Epidermal melanocyte (primary cell): Measurements from ENCODE around the gene UCN.
A peak's percentile ranks its signal among the peaks of the same experiment; 100 is the strongest.
"Not testable (repeated sequence)": the region's sequence is repeated elsewhere in the genome, so short reads cannot be mapped to it uniquely, and the experiment has no call there.

Experiments
- DNase-seq: peaks from one replicate; pipeline ENCODE4 v3.0.0; 2011; ENCODE audit warnings: low spot score; ENCODE audit not compliant: insufficient read length

Gene UCN

DNA sequence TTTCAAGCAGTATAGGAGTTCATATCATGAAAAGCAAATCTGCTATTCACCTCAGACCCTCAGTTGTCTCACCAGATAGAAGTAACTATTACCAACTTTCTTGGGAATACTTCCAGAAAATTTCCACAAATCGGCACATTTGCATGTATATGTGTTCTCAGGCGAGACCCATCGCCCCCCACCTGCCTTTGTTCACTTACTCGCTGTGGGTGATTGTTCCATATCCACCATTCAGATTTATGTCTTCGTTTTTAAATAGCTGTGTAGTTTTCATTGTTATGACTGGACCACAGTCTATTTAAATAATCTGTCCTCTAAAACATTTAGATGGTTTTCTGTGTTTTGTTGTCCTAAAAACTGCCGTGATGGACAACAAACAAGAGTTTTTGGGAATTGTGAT is 22.8 kb downstream of the UCN start:
- no peak for DNase-seq

DNA sequence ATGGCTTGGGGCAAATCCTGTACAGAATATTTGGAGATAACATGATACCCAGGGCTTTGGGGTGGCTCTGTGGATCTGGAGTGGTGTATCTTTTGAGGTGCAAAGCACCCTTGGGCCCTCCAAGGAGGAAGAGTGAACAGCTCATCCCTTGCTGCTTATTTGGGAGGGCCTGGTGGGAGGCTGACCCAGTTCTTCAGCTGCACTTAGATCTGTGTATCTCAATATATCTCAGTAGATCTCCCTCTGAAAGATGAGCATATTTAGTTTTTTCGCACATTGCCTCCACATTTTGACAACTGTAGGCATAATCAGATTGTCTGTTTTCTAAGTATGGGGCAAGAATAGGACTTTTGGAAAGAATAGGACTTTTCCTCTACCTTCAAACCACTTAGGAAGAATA is 23.2 kb downstream of the UCN start:
- DNase-seq, result no peak

DNA sequence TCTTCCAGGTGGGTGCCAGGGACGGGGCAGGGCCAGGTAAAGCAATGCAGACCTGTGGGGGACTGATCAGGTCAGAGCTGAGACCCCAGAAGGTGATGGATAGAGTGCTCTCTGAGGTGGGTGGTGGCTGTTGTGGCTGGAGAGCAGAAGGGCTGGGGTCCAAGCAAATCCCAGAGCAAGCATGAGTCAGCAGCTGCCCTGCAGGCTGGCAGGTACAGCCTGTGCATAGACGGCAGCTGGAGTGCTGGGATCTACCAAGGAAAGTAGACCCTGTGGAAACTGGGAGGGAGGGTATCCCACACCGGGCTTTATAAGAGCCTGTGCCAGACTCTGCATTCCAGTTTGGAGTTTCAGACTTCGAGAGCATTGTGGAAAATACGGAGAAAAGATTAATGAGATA is 25.4 kb downstream of the UCN start:
- no peak for DNase-seq

DNA sequence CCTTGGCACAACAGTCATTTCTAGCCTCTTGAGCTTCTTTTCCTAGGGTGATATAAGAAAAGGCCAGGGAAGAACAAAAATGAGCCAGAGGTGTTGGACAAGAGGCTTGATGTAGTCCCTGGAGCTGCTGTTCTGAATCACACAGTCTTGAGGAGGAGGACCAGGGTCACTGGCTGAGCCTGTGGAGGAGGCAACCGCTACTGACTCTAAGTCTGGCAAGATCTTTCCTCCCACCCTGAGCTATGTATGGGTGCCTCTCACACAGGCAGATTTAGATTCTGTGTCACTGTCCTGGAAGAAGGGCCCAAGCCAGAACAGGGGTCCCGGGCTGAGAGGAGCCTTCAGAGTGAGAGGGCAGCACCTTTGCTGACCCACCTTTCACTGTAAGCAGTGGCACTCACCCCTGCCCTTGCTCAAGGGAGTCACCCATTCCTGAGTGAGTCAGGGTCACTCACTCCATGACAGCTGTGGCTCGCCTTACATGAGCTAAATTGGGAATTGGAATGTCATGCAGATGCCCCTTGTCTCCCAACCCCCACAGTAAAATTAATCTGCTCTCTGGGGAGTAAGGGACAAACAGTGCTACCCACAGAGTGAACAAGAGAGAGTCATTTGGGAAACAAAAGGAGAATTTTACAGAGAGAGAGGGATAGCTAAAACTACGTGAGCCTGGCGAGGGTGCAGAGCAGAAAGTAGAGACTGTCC is 26.2 kb downstream of the UCN start, which contains the start of gene TRIM54:
TRIM54 (plus strand) TSS at position 575 of the 705 bp plus-strand sequence. CDS start 303 bp downstream, outside the sequence.
- no peak for DNase-seq

DNA sequence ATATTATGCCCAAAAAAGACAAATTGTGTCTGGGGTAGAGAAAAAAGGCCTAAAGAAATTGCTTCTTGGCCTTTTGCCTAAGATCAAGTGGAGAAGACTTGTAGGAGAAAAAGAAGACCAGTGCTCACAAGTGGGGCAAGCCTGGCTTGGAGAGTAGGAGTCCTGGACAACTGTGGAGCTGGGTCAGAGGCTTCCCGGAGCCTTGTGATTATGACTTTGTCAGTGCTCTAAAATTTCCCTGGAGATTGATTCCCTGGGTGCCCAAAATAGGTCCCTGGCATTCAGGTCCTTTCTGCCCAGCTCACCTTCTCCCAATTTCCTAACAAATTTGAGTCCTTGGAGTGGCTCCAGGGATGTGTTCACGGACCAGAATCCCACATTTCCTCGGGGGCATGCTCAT is 26.8 kb downstream of the UCN start:
- no peak for DNase-seq

- DNase-seq, result no peak
Observed at GRCh38 chr2:27280826-27281225, 27.4 kb downstream of the UCN start.

GRCh38 chr2:27278010-27278409 is 30.2 kb downstream of the UCN start:
- DNase-seq, result no peak

DNA sequence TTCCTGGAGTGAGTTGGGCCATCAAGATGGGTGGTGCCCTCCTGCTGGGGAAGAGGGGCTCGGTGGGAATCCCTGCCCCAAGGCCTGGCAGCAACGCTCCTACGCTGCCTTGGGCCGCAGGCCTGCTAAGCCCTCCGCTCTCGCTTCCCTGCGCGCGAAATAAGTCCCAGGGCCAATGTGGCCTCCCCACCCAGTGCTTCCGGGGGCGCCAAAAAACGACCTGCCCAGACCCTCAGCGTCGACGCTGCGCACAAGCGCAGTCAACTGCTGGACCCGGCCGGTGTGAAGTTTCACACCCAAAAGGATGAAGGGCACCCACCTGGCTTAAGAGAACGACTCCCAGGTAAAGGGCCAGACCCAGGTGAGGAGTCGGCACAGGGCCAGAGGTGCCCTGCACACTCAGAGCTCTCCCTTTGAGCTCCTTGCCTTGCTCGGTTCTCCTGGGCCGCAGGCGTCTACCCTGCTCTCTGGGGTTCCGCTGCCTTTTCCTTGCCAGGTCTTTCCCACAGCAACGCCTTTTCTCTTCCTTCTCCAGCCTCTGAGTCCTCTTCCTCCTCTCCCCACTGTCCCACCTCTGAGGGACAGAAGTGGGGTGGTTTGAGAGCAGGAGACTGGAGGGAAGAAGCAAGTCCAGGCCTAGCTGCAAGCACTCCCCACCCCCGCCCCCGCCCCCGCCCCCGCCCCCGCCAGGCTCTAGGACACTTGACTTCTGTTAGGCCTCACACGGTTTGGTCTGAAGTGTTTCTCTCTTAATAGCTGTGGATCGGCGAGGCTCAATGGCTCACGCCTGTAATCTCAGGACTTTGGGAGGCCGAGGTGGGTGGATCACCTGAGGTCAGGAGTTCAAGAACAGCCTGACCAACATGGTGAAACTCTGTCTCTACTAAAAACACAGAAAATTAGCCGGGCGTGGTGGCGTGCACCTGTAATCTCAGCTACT is 32.8 kb downstream of the UCN start, which contains the start of gene DNAJC5G:
DNAJC5G (plus strand) TSS at position 223 of the 940 bp plus-strand sequence. CDS start 1,296 bp downstream, outside the sequence.
- DNase-seq, result no peak

- DNase-seq, result not testable (repeated sequence)
Observed at GRCh38 chr2:27272537-27273522, 35.4 kb downstream of the UCN start.

GRCh38 chr2:27271631-27272340 is 36.5 kb downstream of the UCN start:
- no peak for DNase-seq

DNA sequence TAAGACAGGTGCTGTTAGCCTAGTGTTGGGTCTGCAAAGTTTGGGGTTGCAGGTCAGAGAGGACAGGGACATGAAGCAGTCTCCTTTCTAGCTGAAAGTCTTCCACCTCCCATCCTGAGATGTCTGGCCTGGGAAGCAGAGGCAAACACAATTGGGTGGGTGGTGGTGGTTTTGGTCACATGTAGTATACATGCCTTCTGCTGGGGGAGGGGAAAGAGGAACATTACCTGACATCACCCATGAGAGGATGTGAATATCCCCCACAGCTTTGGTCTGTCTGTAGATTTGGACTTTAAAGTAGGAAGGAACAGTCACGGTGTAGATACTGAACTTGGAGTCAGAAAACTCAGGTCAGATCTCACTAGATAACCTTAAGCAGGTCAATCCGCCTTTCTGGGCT is 37.6 kb downstream of the UCN start:
- DNase-seq, result no peak

DNA sequence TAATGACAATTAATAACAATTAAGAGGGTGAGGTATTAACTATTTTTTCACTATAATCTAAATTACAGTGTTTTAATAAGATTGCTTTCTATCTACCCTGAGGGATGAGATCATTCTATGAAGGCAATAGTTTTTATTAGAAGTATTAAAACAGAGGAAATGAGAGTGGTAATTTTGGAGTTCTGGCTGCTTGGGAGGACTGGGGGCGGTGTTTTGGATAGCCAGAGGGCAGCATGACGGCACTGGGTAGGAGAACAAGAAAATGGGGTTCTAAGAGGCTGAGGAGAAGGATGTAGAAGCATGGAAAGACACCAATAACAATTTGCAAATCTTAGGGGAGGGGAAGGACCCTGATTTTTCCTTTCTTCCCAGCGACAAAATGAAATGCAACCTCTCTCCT is 38.1 kb downstream of the UCN start:
- no peak for DNase-seq

DNA sequence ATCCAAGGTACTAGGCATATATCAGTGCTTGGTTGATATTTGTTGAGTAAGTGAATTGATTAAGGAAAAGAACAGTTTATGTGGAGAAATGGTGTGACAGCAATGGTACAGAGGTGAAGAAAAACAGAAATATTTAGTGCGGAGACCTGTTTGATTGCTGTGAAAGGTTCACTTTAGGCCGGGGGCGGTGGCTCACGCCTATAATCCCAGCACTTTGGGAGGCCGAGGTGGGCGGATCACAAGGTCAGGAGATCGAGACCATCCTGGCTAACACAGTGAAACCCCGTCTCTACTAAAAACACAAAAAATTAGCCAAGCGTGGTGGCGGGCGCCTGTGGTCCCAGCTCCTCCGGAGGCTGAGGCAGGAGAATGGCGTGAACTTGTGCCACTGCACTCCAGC is 39.9 kb downstream of the UCN start:
- not testable (repeated sequence) for DNase-seq

DNA sequence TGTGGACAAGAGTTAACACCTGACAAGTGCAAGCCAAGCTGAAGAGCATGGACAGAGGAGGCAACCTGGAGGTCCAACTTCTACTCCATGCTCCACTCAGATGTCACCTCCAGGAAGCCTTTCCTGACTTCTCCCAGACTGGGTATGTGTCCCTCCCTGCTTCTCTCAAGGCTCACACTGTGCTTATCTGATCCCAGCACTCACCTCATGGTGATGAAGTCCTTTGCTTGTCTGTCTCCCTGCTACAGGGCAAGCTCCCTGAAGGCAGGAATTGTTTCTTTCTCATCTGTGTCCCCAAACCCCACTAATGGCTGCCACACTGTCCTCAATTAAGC is 42.7 kb downstream of the UCN start:
- no peak for DNase-seq

- DNase-seq, result peak; percentile 55
Observed at GRCh38 chr2:27264753-27265535, 43.3 kb downstream of the UCN start.

DNA sequence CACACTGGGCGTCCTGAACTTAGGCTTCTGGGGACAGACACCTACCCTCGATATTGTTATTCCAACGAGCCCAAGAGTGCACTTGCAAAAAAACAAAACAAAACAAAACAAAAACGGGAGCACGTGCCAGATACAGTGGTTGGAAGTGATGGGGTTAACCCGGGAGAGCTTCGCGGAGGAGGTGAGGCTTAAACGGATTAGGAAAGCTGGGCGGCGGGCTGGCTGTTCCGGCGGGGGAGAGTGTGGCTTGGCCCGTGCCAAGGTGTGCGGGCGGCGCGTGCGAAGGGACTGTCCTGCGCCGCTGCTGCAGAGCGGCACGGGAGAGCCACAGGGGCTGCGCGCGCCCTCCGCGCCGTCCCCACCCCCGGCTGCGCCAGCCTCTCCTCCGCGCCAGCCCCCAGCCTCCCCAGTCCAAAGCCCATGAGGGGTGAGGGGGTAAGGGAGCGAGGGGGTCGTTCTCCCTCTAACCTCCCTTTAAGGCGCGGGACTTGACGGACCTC is 43.9 kb downstream of the UCN start:
- no peak for DNase-seq

GRCh38 chr2:27263287-27264252 is 44.7 kb downstream of the UCN start:
- DNase-seq, result no peak
